H9 (cell line): Measurements from ENCODE around the gene EPHB2. TPM values are rescaled to one million over a fixed set of nuclear protein-coding genes. Genes with fewer than 3 reads are reported as not detected.

ENCODE experiments used
- DNase-seq: peaks from one replicate; pipeline ENCODE4 v3.0.0-alpha.2; 2017
- H2AFZ ChIP-seq: one replicate; pipeline ENCODE4 v1.6.1; 2013; ENCODE audit warnings: mild to moderate bottlenecking, low read length, control low read depth, moderate library complexity
- H2AK5ac ChIP-seq: 2 replicates; pipeline ENCODE4 v1.6.1; 2013; ENCODE audit warnings: low read length, control low read depth, mixed read lengths; ENCODE audit not compliant: insufficient read length
- H2BK120ac ChIP-seq: one replicate; pipeline ENCODE4 v1.6.1; 2013; ENCODE audit warnings: low read depth, mild to moderate bottlenecking, low read length, control low read depth, inconsistent platforms; ENCODE audit not compliant: poor library complexity, severe bottlenecking
- H2BK12ac ChIP-seq: 2 replicates; pipeline ENCODE4 v1.6.1; 2013; ENCODE audit warnings: low read length, control low read depth, mixed read lengths, low read depth; ENCODE audit not compliant: insufficient read length
- H2BK15ac ChIP-seq: 2 replicates; pipeline ENCODE4 v1.6.1; 2013; ENCODE audit warnings: low read depth, low read length, control low read depth
- H2BK20ac ChIP-seq: one replicate; pipeline ENCODE4 v1.6.1; 2013; ENCODE audit warnings: low read depth, mild to moderate bottlenecking, low read length, control low read depth, inconsistent platforms; ENCODE audit not compliant: poor library complexity, severe bottlenecking
- H2BK5ac ChIP-seq: 2 replicates; pipeline ENCODE4 v1.6.1; 2013; ENCODE audit warnings: low read length, control low read depth, mixed read lengths; ENCODE audit not compliant: insufficient read length
- H3K14ac ChIP-seq: 2 replicates; pipeline ENCODE4 v1.6.1; 2013; ENCODE audit warnings: low read length, control low read depth; ENCODE audit not compliant: insufficient read depth
- H3K18ac ChIP-seq: 2 replicates; pipeline ENCODE4 v1.6.1; 2013; ENCODE audit warnings: low read depth, mild to moderate bottlenecking, mixed read lengths, low read length, control low read depth; ENCODE audit not compliant: insufficient read length
- H3K23ac ChIP-seq: 2 replicates; pipeline ENCODE4 v1.6.1; 2013; ENCODE audit warnings: low read length, control low read depth, mixed read lengths, low read depth; ENCODE audit not compliant: insufficient read length
- H3K23me2 ChIP-seq: 2 replicates; pipeline ENCODE4 v1.6.1; 2013; ENCODE audit warnings: low read depth, mild to moderate bottlenecking, mixed read lengths, low read length, control low read depth; ENCODE audit not compliant: insufficient read length, poor library complexity, severe bottlenecking
- H3K27ac ChIP-seq: 2 replicates; pipeline ENCODE4 v1.5.1; 2013; ENCODE audit warnings: low read length, control low read depth, mixed read lengths, low read depth; ENCODE audit not compliant: insufficient read length
- H3K27me3 ChIP-seq: 2 replicates; pipeline ENCODE4 v1.6.1; 2013; ENCODE audit warnings: low read length, control low read depth, inconsistent platforms; ENCODE audit not compliant: insufficient read depth
- H3K4ac ChIP-seq: 2 replicates; pipeline ENCODE4 v1.6.1; 2013; ENCODE audit warnings: low read depth, mild to moderate bottlenecking, control low read depth, inconsistent platforms, low read length, moderate library complexity
- H3K4me1 ChIP-seq: 2 replicates; pipeline ENCODE4 v1.6.1; 2013; ENCODE audit warnings: low read length, control low read depth, inconsistent platforms; ENCODE audit not compliant: insufficient read depth
- H3K4me2 ChIP-seq: 2 replicates; pipeline ENCODE4 v1.6.1; 2013; ENCODE audit warnings: low read length, control low read depth, mixed read lengths; ENCODE audit not compliant: insufficient read length, insufficient read depth
- H3K56ac ChIP-seq: 2 replicates; pipeline ENCODE4 v1.6.1; 2013; ENCODE audit warnings: low read depth, mild to moderate bottlenecking, mixed read lengths, low read length, control low read depth; ENCODE audit not compliant: insufficient read length
- H3K79me1 ChIP-seq: 2 replicates; pipeline ENCODE4 v1.6.1; 2013; ENCODE audit warnings: low read depth, mild to moderate bottlenecking, moderate library complexity, low read length, control low read depth, inconsistent platforms; ENCODE audit not compliant: insufficient read depth, poor library complexity, severe bottlenecking
- H3K79me2 ChIP-seq: 2 replicates; pipeline ENCODE4 v1.6.1; 2013; ENCODE audit warnings: low read length, control low read depth, inconsistent platforms; ENCODE audit not compliant: insufficient read depth
- H3K9ac ChIP-seq: 2 replicates; pipeline ENCODE4 v1.6.1; 2013; ENCODE audit warnings: low read length, control low read depth, mixed read lengths; ENCODE audit not compliant: insufficient read length; ENCODE audit errors: extremely low read depth
- H3K9me3 ChIP-seq: one replicate; pipeline ENCODE4 v1.6.1; 2013; ENCODE audit warnings: low read depth, low read length, inconsistent platforms; ENCODE audit not compliant: control insufficient read depth
- H3T11ph ChIP-seq: one replicate; pipeline ENCODE4 v1.6.1; 2013; ENCODE audit warnings: mild to moderate bottlenecking, low read length, control low read depth, inconsistent platforms
- H4K20me1 ChIP-seq: one replicate; pipeline ENCODE4 v1.6.1; 2013; ENCODE audit not compliant: control insufficient read depth, insufficient read length, insufficient read depth
- H4K5ac ChIP-seq: 2 replicates; pipeline ENCODE4 v1.6.1; 2013; ENCODE audit warnings: low read depth, mild to moderate bottlenecking, mixed read lengths, low read length, control low read depth; ENCODE audit not compliant: insufficient read length
- H4K8ac ChIP-seq: replicated peaks from 2 replicates; pipeline ENCODE4 v1.6.1; 2013; ENCODE audit warnings: low read length, control low read depth, mixed read lengths, low read depth; ENCODE audit not compliant: insufficient read length
- H4K91ac ChIP-seq: 2 replicates; pipeline ENCODE4 v1.6.1; 2013; ENCODE audit warnings: low read depth, mild to moderate bottlenecking, moderate library complexity, mixed read lengths, low read length, control low read depth; ENCODE audit not compliant: insufficient read length
- H3K27ac Mint-ChIP-seq, 3 experiments: 2 replicates in 2 of 3; 3 replicates in 1 of 3; pipeline ENCODE4 v1.8.0; 2020 to 2021; ENCODE audit warnings: mixed read lengths in 3 of 3, mild to moderate bottlenecking in 1 of 3, moderate library complexity in 1 of 3
- H3K27me3 Mint-ChIP-seq: 2 replicates; pipeline ENCODE4 v1.8.0; 2021; ENCODE audit warnings: low read depth, mild to moderate bottlenecking, moderate library complexity, mixed read lengths
- H3K36me3 Mint-ChIP-seq, 3 experiments: 2 replicates in 2 of 3; 3 replicates in 1 of 3; pipeline ENCODE4 v1.8.0; 2020 to 2021; ENCODE audit warnings: low read depth in 3 of 3, mixed read lengths in 3 of 3; ENCODE audit not compliant: insufficient read depth in 1 of 3
- H3K4me1 Mint-ChIP-seq, 2 experiments: 2 replicates each; pipeline ENCODE4 v1.8.0; 2020; ENCODE audit warnings: mixed read lengths in 2 of 2
- H3K4me3 Mint-ChIP-seq, 2 experiments: 2 replicates in 1 of 2; 3 replicates in 1 of 2; pipeline ENCODE4 v1.8.0; 2020 to 2021; ENCODE audit warnings: mild to moderate bottlenecking in 2 of 2, mixed read lengths in 2 of 2, moderate library complexity in 1 of 2
- H3K9me3 Mint-ChIP-seq, 2 experiments: 2 replicates in 1 of 2; 3 replicates in 1 of 2; pipeline ENCODE4 v1.8.0; 2020; ENCODE audit warnings: mild to moderate bottlenecking in 2 of 2, mixed read lengths in 2 of 2, moderate library complexity in 1 of 2
- CTCF ChIP-seq: fragments of 200-600 bp; sonication (generic); conservative IDR thresholded peaks from 3 replicates; pipeline ENCODE4 v1.8.0; 2021; ENCODE audit warnings: antibody characterized with exemption, mild to moderate bottlenecking
- WGBS: extraction: QIAGEN DNeasy Blood & Tissue Kit; methylation state at CpG from one replicate; pipeline ENCODE4 v1.1.7; 2013; ENCODE audit warnings: missing lambda C conversion rate, low lambda C conversion rate, mixed read lengths; ENCODE audit not compliant: insufficient read length; ENCODE audit errors: extremely low coverage; 5-methylcytosine and 5-hydroxymethylcytosine counted together
- total RNA-seq: library from RNA; stranded (reverse); gene quantifications from 2 replicates; pipeline ENCODE4 v1.2.1, GENCODE V29; 2021

The EPHB2 gene
- total RNA-seq, 1 experiment from 2014 or later = 9.5 TPM

GRCh38 chr1:22895357-22895756 is 184.7 kb downstream of the EPHB2 start:
- H3K27ac ChIP-seq = no peak overlapping the region
- Mint-ChIP-seq H3K27me3 (peaks cover 7% of the 10 kb centered on the region), H3K27ac (no peak overlapping the region), H3K4me3 (no peak overlapping the region; a peak in 1 of 5 replicates), H3K9me3 (no peaks in the 10 kb centered on the region), H3K4me1 (peaks cover 2 to 6% of the 10 kb centered on the region in 2 experiments; a peak in 3 of 4 replicates), H3K36me3 (peaks cover 2 to 15% (median 11%) of the 10 kb centered on the region in 3 experiments; a peak in 6 of 7 replicates)
- H2BK15ac ChIP-seq = no peak overlapping the region
- no peak overlapping the region for H2BK20ac ChIP-seq
- H4K5ac ChIP-seq = no peak overlapping the region
- H4K20me1 ChIP-seq = no peaks in the 10 kb centered on the region
- H3K23ac ChIP-seq = no peak overlapping the region
- H4K8ac ChIP-seq = no peak overlapping the region
- H3K18ac ChIP-seq = no peak overlapping the region
- H3K4me1 ChIP-seq = no peaks in the 10 kb centered on the region
- no peak overlapping the region for H3K4me2 ChIP-seq
- TF ChIP-seq CTCF = no peak
- no peaks in the 10 kb centered on the region for H3K27me3 ChIP-seq
- H3K56ac ChIP-seq = no peak overlapping the region
- H4K91ac ChIP-seq = no peak overlapping the region
- no peaks in the 10 kb centered on the region for H3K23me2 ChIP-seq
- H2BK5ac ChIP-seq = no peak overlapping the region
- no peak overlapping the region for H2AFZ ChIP-seq
- no peaks in the 10 kb centered on the region for H3K9me3 ChIP-seq
- H3K79me1 ChIP-seq = no peaks in the 10 kb centered on the region
- H3T11ph ChIP-seq = no peak overlapping the region
- no peak overlapping the region for H3K4ac ChIP-seq
- DNase-seq = no peak
- H3K9ac ChIP-seq = no peak overlapping the region
- H2AK5ac ChIP-seq = no peak overlapping the region
- H3K79me2 ChIP-seq = no peaks in the 10 kb centered on the region; the same call in 1 of the 2 replicates
- WGBS = no CpG with 5 or more reads among the region's 9 CpGs
- no peak overlapping the region for H2BK12ac ChIP-seq
- no peak overlapping the region for H2BK120ac ChIP-seq
- H3K14ac ChIP-seq = no peak overlapping the region
